DMS79 treated with DMSO at 0.1 percent for 48 hours (cell line): ENCODE results near the gene DHCR7.

Experiments used
- DNase-seq: peaks from one replicate; lab custom pipeline; 2025; lab: John Stamatoyannopoulos, UW

Gene DHCR7

GRCh38 chr11:71456831-71457230 is 8.6 kb upstream of the DHCR7 start:
- no peak for DNase-seq

- no peak for DNase-seq
Observed at GRCh38 chr11:71456294-71456693, 8.1 kb upstream of the DHCR7 start.

- no peak for DNase-seq
Observed at GRCh38 chr11:71454470-71455113, 6.4 kb upstream of the DHCR7 start.

GRCh38 chr11:71453918-71454304 is 5.7 kb upstream of the DHCR7 start:
- DNase-seq, result no peak

- peak; percentile 93 for DNase-seq
Observed at GRCh38 chr11:71453037-71453917, 5.1 kb upstream of the DHCR7 start, which contains the start of gene NADSYN1. Gene NADSYN1, plus strand, starts transcription at chr11:71453203. Its CDS starts 94 bp downstream, at chr11:71453297.

GRCh38 chr11:71452199-71453036 is 4.2 kb upstream of the DHCR7 start:
- peak; percentile 92 for DNase-seq

GRCh38 chr11:71451596-71452198 is 3.5 kb upstream of the DHCR7 start:
- DNase-seq, result peak; percentile 64

GRCh38 chr11:71450939-71451338 is 2.7 kb upstream of the DHCR7 start:
- DNase-seq, result no peak

GRCh38 chr11:71450507-71450906 is 2.3 kb upstream of the DHCR7 start:
- DNase-seq, result no peak

GRCh38 chr11:71449596-71449995 is 1.4 kb upstream of the DHCR7 start:
- no peak for DNase-seq

- peak; percentile 80 for DNase-seq
Observed at GRCh38 chr11:71447791-71448256, 369 bp downstream of the DHCR7 start.

GRCh38 chr11:71446942-71447688 is 1.1 kb downstream of the DHCR7 start:
- DNase-seq, result peak; percentile 39

GRCh38 chr11:71446150-71446549 is 2.0 kb downstream of the DHCR7 start:
- DNase-seq, result no peak

- no peak for DNase-seq
Observed at GRCh38 chr11:71444811-71445210, 3.4 kb downstream of the DHCR7 start.

- no peak for DNase-seq
Observed at GRCh38 chr11:71443736-71444445, 4.3 kb downstream of the DHCR7 start.

GRCh38 chr11:71442880-71443279 is 5.3 kb downstream of the DHCR7 start:
- no peak for DNase-seq

GRCh38 chr11:71442123-71442522 is 6.1 kb downstream of the DHCR7 start:
- no peak for DNase-seq

- DNase-seq, result no peak
Observed at GRCh38 chr11:71441251-71441650, 6.9 kb downstream of the DHCR7 start.

GRCh38 chr11:71440021-71440755 is 8.0 kb downstream of the DHCR7 start:
- DNase-seq, result no peak

GRCh38 chr11:71438650-71439049 is 9.5 kb downstream of the DHCR7 start:
- no peak for DNase-seq
